OCI-M1 (cell line): ENCODE measurements around the gene ZNF300.
"Not testable (repeated sequence)": the region's sequence is repeated elsewhere in the genome, so short reads cannot be mapped to it uniquely, and the experiment has no call there.

Source experiments
- DNase-seq: peaks from one replicate; lab custom pipeline; 2025; lab: John Stamatoyannopoulos, UW

Gene ZNF300

DNA sequence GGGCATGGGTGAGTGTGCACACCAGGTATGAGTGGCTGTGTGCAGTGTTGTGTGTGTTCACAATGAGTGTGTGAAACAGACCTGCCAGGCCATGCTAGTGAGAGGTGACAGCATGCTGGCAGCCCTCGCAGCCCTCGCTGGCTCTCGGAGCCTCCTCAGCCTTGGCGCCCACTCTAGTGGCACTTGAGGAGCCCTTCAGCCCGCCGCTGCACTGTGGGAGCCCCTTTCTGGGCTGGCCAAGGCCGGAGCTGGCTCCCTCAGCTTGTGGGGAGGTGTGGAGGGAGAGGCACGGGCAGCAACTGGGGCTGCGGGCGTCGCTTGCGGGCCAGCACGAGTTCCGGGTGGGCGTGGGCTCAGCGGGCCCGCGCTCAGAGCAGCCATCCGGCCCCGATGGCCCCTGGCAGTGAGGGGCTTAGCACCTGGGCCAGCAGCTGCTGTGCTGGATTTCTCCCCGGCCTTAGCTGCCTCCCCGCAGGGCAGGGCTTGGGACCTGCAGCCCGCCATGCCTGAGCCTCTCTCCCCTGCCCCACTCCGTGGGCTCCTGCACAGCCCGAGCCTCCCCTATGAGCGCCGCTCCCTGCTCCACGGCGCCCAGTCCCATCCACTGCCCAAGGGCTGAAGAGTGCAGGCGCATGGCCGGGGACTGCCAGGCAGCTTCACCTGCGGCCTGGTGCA is 59.5 kb downstream of the ZNF300 start:
- not testable (repeated sequence) for DNase-seq
